ENCODE data around the gene GREB1L. TPM values are rescaled to one million over a fixed set of nuclear protein-coding genes. Genes with fewer than 3 reads are reported as not detected.
A peak's percentile ranks its signal among the peaks of the same experiment; 100 is the strongest.
"Not testable (repeated sequence)": the region's sequence is repeated elsewhere in the genome, so short reads cannot be mapped to it uniquely, and the experiment has no call there.

The GREB1L gene
- total and polyA plus RNA-seq, 2 donors (not counting 1 experiment from before 2014, with no cell fraction given), result 0.33 to 0.41 TPM

DNA sequence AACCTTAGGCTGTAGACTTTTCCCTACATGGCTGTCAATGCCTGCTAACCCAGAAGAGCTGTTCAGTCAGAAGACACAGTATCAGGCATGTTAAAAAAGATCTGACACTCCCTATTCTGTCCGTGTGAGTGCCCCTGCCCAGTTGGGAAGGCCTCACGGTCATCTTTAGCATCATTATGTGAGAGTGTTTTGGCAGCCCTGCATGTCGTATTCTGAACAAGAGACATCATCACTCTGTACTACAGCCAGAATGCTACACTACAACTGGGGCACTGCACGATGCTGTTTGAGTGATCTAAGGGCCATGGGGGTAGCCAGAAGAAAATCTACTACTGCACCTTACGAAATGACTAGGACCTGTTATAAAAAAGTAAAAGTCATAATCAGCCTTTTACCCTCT, 67.2 kb downstream of the GREB1L start:
- Histone ChIP-seq H4K20me1 (ENCODE audit: control insufficient read depth, extremely low read depth, insufficient read depth, low read length) (no peaks in the 10 kb centered on the region), H3K27me3 (ENCODE audit: control insufficient read depth, insufficient read depth, low read length) (no peaks in the 10 kb centered on the region), H3K9ac (ENCODE audit: insufficient read depth, low read length) (no peak overlapping the region), H3K9me3 (ENCODE audit: control insufficient read depth, insufficient read depth, low read depth, low read length) (no peaks in the 10 kb centered on the region), H3K79me2 (ENCODE audit: control insufficient read depth, insufficient read depth, low read length) (no peaks in the 10 kb centered on the region), H3K4me3 (replicated peaks in 1 of 4; ENCODE audit: control extremely low read depth in 1 of 4, insufficient read depth in 1 of 4, low read depth in 3 of 4, low read length in 4 of 4) (no peak overlapping the region), H3K4me1 (ENCODE audit: control insufficient read depth, extremely low read depth, insufficient read depth, low read length) (no peaks in the 10 kb centered on the region), H2AFZ (ENCODE audit: low read length) (no peak overlapping the region), H3K36me3 (ENCODE audit: control insufficient read depth, insufficient read depth, low read length) (no peaks in the 10 kb centered on the region), H3K27ac (ENCODE audit: insufficient read depth, low read length) (no peak overlapping the region), H3K4me2 (ENCODE audit: extremely low read depth, insufficient read depth, low read length) (no peak overlapping the region)
- DNase-seq (ENCODE audit: low read depth in 2 of 2), result no peak
- TF ChIP-seq, protein P1, sequence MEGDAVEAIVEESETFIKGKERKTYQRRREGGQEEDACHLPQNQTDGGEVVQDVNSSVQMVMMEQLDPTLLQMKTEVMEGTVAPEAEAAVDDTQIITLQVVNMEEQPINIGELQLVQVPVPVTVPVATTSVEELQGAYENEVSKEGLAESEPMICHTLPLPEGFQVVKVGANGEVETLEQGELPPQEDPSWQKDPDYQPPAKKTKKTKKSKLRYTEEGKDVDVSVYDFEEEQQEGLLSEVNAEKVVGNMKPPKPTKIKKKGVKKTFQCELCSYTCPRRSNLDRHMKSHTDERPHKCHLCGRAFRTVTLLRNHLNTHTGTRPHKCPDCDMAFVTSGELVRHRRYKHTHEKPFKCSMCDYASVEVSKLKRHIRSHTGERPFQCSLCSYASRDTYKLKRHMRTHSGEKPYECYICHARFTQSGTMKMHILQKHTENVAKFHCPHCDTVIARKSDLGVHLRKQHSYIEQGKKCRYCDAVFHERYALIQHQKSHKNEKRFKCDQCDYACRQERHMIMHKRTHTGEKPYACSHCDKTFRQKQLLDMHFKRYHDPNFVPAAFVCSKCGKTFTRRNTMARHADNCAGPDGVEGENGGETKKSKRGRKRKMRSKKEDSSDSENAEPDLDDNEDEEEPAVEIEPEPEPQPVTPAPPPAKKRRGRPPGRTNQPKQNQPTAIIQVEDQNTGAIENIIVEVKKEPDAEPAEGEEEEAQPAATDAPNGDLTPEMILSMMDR (conservative IDR thresholded peaks at IDR 0.05 in 1 of 2, IDR thresholded peaks at IDR 0.05 in 1 of 2; ENCODE audit: low read depth in 1 of 2, low read length in 2 of 2), result no peak
- no peak for TF ChIP-seq EZH2 (IDR thresholded peaks at IDR 0.05; ENCODE audit: low read length, missing control alignments)

DNA sequence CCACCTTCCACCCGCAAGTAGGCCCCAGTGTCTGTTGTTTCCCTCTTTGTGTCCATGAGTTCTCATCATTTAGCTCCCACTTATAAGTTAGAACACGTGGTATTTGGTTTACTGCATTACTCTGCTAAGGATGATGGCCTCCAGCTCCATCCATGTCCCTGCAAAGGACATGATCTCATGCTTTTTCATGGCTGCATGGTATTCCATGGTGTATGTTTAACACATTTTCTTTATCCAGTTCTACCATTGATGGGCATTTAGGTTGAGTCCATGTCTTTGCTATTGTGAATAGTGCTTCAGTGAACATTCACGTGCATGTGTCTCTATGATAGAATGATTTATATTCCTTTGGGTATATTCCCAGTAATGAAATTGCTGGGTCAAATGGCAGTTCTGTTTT, 69.9 kb downstream of the GREB1L start:
- H3K4me3 ChIP-seq (replicated peaks in 1 of 4; ENCODE audit: control extremely low read depth in 1 of 4, insufficient read depth in 1 of 4, low read depth in 3 of 4, low read length in 4 of 4); H3K36me3 ChIP-seq (ENCODE audit: control insufficient read depth, insufficient read depth, low read length); H3K4me1 ChIP-seq (ENCODE audit: control insufficient read depth, extremely low read depth, insufficient read depth, low read length); H3K27me3 ChIP-seq (ENCODE audit: control insufficient read depth, insufficient read depth, low read length); H4K20me1 ChIP-seq (ENCODE audit: control insufficient read depth, extremely low read depth, insufficient read depth, low read length); H3K4me2 ChIP-seq (ENCODE audit: extremely low read depth, insufficient read depth, low read length); H3K9ac ChIP-seq (ENCODE audit: insufficient read depth, low read length); H3K9me3 ChIP-seq (ENCODE audit: control insufficient read depth, insufficient read depth, low read depth, low read length); H3K79me2 ChIP-seq (ENCODE audit: control insufficient read depth, insufficient read depth, low read length); H3K27ac ChIP-seq (ENCODE audit: insufficient read depth, low read length); H2AFZ ChIP-seq (ENCODE audit: low read length); DNase-seq (ENCODE audit: low read depth in 2 of 2): not testable (repeated sequence)

DNA sequence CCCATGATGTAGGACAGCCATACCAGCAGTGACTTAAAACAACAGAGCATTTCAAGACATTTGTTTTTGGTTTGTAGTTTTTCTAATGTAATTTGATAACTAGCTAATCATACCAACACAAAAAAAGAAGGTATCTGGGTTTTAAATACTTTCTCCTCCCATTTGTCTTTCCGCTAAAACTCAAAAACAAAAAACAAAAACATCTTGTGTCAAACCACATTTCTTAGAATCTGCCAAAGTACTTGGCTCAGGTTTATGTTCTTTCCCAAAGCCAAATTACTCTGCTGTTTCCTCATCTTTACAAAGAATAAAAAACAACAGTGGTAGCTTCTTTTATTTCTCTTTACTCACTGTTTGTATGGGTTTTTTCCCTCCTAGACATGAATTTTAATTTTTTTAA, 71.5 kb downstream of the GREB1L start:
- H3K9me3 ChIP-seq (ENCODE audit: control insufficient read depth, insufficient read depth, low read depth, low read length), result no peaks in the 10 kb centered on the region

More for the DNA sequence above, 71.5 kb downstream of the GREB1L start:
- Histone ChIP-seq H4K20me1 (ENCODE audit: control insufficient read depth, extremely low read depth, insufficient read depth, low read length) (no peaks in the 10 kb centered on the region), H3K9ac (ENCODE audit: insufficient read depth, low read length) (no peak overlapping the region), H3K79me2 (ENCODE audit: control insufficient read depth, insufficient read depth, low read length) (no peaks in the 10 kb centered on the region), H2AFZ (ENCODE audit: low read length) (no peak overlapping the region), H3K4me3 (replicated peaks in 1 of 4; ENCODE audit: control extremely low read depth in 1 of 4, insufficient read depth in 1 of 4, low read depth in 3 of 4, low read length in 4 of 4) (no peak overlapping the region), H3K4me1 (ENCODE audit: control insufficient read depth, extremely low read depth, insufficient read depth, low read length) (no peaks in the 10 kb centered on the region), H3K36me3 (ENCODE audit: control insufficient read depth, insufficient read depth, low read length) (no peaks in the 10 kb centered on the region), H3K27me3 (ENCODE audit: control insufficient read depth, insufficient read depth, low read length) (no peaks in the 10 kb centered on the region), H3K27ac (ENCODE audit: insufficient read depth, low read length) (no peak overlapping the region), H3K4me2 (ENCODE audit: extremely low read depth, insufficient read depth, low read length) (no peak overlapping the region)
- TF ChIP-seq, protein P1 (conservative IDR thresholded peaks at IDR 0.05 in 1 of 2, IDR thresholded peaks at IDR 0.05 in 1 of 2; ENCODE audit: low read depth in 1 of 2, low read length in 2 of 2), result no peak
- no peak for TF ChIP-seq EZH2 (IDR thresholded peaks at IDR 0.05; ENCODE audit: low read length, missing control alignments)
- DNase-seq (ENCODE audit: low read depth in 2 of 2), result peak in 1 of 2 donors; percentile 30

All from fibroblast of lung (primary cell).